Activated CD4-positive, alpha-beta T cell treated with anti-CD3 and anti-CD28 coated beads for 4 hours (primary cell): ENCODE measurements around the gene MINPP1.
"Not testable (repeated sequence)": the region's sequence is repeated elsewhere in the genome, so short reads cannot be mapped to it uniquely, and the experiment has no call there.

ENCODE experiments used
- DNase-seq, 2 donors: peaks; one replicate each; pipeline ENCODE4 v3.0.0-alpha.2; 2020

MINPP1 gene

GRCh38 chr10:87578160-87578841 is 73.6 kb downstream of the MINPP1 start:
- DNase-seq = no peak

GRCh38 chr10:87578842-87579401 is 74.2 kb downstream of the MINPP1 start:
- DNase-seq = no peak

GRCh38 chr10:87579563-87579962 is 74.9 kb downstream of the MINPP1 start:
- no peak for DNase-seq

- no peak for DNase-seq
Measured at GRCh38 chr10:87580016-87580415, 75.3 kb downstream of the MINPP1 start.

GRCh38 chr10:87585565-87586514 is 81.1 kb downstream of the MINPP1 start:
- no peak for DNase-seq

- no peak for DNase-seq
Measured at GRCh38 chr10:87589645-87590051, 85.0 kb downstream of the MINPP1 start.

GRCh38 chr10:87590705-87591588 is 86.3 kb downstream of the MINPP1 start:
- DNase-seq = no peak

GRCh38 chr10:87591589-87591886 is 86.8 kb downstream of the MINPP1 start:
- DNase-seq = no peak

- DNase-seq = not testable (repeated sequence)
Measured at GRCh38 chr10:87592920-87593319, 88.2 kb downstream of the MINPP1 start.

GRCh38 chr10:87593702-87594101 is 89.0 kb downstream of the MINPP1 start:
- DNase-seq = no peak

GRCh38 chr10:87594181-87594580 is 89.5 kb downstream of the MINPP1 start:
- DNase-seq = no peak

GRCh38 chr10:87594864-87595263 is 90.2 kb downstream of the MINPP1 start:
- DNase-seq = no peak

- DNase-seq = no peak
Measured at GRCh38 chr10:87596351-87596750, 91.7 kb downstream of the MINPP1 start.

GRCh38 chr10:87598700-87599099 is 94.0 kb downstream of the MINPP1 start:
- no peak for DNase-seq

GRCh38 chr10:87600581-87600980 is 95.9 kb downstream of the MINPP1 start:
- no peak for DNase-seq
